OCI-LY3 (cell line): Measurements from ENCODE around the gene INPP5F.
A peak's percentile ranks its signal among the peaks of the same experiment; 100 is the strongest.

Source experiments
- H2AFZ ChIP-seq: fragments of 200-600, 300-600 bp; shearing (Covaris generic); 2 replicates; pipeline ENCODE4 v1.6.0; 2014; ENCODE audit warnings: antibody characterized with exemption, low read depth, low read length
- H3K27ac ChIP-seq: fragments of 200-600, 300-600 bp; sonication (generic); 2 replicates; pipeline ENCODE4 v1.5.1; 2014; ENCODE audit warnings: mild to moderate bottlenecking, low read length, moderate library complexity, mixed read lengths
- H3K27me3 ChIP-seq: fragments of 200-600, 300-600 bp; sonication (generic); 2 replicates; pipeline ENCODE4 v1.6.1; 2014; ENCODE audit warnings: low read depth, low read length, mixed read lengths
- H3K36me3 ChIP-seq: fragments of 200-600, 300-600 bp; sonication (generic); replicated peaks from 2 replicates; pipeline ENCODE3; 2014; ENCODE audit warnings: low read depth, low read length, mixed read lengths
- H3K4me1 ChIP-seq: fragments of 300-600, 200-600 bp; sonication (generic); 2 replicates; pipeline ENCODE4 v1.6.1; 2014; ENCODE audit warnings: low read length, mixed read lengths
- H3K4me2 ChIP-seq: fragments of 200-600, 300-600 bp; sonication (generic); 2 replicates; pipeline ENCODE4 v1.6.1; 2014; ENCODE audit warnings: low read length, mixed read lengths
- H3K4me3 ChIP-seq: fragments of 300-600, 200-600 bp; sonication (generic); 2 replicates; pipeline ENCODE4 v1.5.1; 2014; ENCODE audit warnings: antibody characterized with exemption, mild to moderate bottlenecking, low read length, moderate library complexity
- H3K79me2 ChIP-seq: fragments of 300-600, 200-600 bp; shearing (Covaris generic); 2 replicates; pipeline ENCODE4 v1.6.1; 2014; ENCODE audit warnings: mild to moderate bottlenecking, low read length, mixed read lengths
- H3K9ac ChIP-seq: fragments of 300-600, 200-600 bp; shearing (Covaris generic); 2 replicates; pipeline ENCODE4 v1.6.0; 2014; ENCODE audit warnings: mild to moderate bottlenecking, low read length, moderate library complexity
- H3K9me3 ChIP-seq: fragments of 200-600, 300-600 bp; shearing (Covaris generic); 2 replicates; pipeline ENCODE4 v1.6.1; 2014; ENCODE audit warnings: low read length, mixed read lengths; ENCODE audit not compliant: insufficient read depth
- H4K20me1 ChIP-seq: fragments of 200-600, 300-600 bp; sonication (generic); 2 replicates; pipeline ENCODE4 v1.6.1; 2016; ENCODE audit warnings: low read length, mixed read lengths; ENCODE audit not compliant: insufficient read depth
- EZH2phosphoT487 ChIP-seq: fragments of 200-600 bp; shearing (Covaris generic); IDR thresholded peaks from 2 replicates; pipeline ENCODE4 v1.6.1; 2018; ENCODE audit warnings: antibody characterized with exemption, mixed run types, low read depth
- TF ChIP-seq, protein P1 (sequence below): fragments of 200-600, 300-600 bp; sonication (generic); IDR thresholded peaks from 2 replicates; pipeline ENCODE4 v1.5.1; 2014; ENCODE audit warnings: antibody characterized with exemption, low read length, low read depth

The INPP5F gene

DNA sequence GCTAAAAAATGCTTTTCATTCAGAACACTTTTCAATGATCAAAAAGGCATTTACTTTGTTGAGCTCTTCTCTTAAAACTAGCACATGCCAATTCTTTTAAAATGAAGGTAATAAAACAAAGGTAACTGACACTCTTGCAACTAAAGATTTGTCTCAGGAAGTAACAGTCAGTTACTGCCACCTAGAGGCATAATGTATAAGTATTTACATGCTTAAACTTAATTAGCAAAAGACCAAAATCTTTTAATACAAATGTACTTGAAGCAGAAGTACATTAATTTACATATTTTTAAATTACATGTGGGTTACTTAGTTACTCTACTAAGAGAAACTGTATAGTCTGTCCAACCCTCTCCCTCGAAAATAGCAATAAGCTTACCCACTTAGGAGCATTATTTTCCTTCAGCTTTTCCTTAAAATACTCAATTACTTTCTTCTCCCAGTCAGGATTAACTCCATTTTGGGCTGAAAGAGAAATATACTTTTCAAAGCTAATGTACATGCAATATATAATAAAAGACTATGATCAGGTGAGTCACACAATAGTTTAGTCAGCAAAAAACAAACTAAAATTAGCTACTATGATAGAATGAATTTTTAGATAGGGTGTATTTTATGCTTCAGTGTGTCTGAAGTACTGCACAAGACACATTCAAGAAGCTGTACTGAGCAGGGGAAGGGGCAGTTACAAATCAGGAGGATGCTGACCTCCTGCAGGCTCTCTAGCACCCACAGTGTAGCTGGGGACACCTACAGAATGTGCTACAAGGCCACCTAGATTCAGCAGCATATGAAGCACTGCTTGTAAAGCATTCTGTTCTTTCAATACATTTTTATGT, 133.8 kb downstream of the INPP5F start:
- no peak overlapping the region for H3K4me2 ChIP-seq
- peaks cover 65% of the 10 kb centered on the region for H3K79me2 ChIP-seq
- no peak overlapping the region for H3K4me3 ChIP-seq
- no peaks in the 10 kb centered on the region for H3K27me3 ChIP-seq
- no peak overlapping the region for H3K27ac ChIP-seq
- peaks cover 22% of the 10 kb centered on the region for H3K36me3 ChIP-seq
- TF ChIP-seq, protein P1, sequence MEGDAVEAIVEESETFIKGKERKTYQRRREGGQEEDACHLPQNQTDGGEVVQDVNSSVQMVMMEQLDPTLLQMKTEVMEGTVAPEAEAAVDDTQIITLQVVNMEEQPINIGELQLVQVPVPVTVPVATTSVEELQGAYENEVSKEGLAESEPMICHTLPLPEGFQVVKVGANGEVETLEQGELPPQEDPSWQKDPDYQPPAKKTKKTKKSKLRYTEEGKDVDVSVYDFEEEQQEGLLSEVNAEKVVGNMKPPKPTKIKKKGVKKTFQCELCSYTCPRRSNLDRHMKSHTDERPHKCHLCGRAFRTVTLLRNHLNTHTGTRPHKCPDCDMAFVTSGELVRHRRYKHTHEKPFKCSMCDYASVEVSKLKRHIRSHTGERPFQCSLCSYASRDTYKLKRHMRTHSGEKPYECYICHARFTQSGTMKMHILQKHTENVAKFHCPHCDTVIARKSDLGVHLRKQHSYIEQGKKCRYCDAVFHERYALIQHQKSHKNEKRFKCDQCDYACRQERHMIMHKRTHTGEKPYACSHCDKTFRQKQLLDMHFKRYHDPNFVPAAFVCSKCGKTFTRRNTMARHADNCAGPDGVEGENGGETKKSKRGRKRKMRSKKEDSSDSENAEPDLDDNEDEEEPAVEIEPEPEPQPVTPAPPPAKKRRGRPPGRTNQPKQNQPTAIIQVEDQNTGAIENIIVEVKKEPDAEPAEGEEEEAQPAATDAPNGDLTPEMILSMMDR: peak; percentile 63
- no peak for TF ChIP-seq EZH2phosphoT487
- H3K4me1 ChIP-seq: peaks cover 19% of the 10 kb centered on the region
- no peak overlapping the region for H2AFZ ChIP-seq
- H3K9me3 ChIP-seq: peaks cover 5% of the 10 kb centered on the region; the same call in 1 of the 2 replicates
- H4K20me1 ChIP-seq: peaks cover 49% of the 10 kb centered on the region
- H3K9ac ChIP-seq: no peak overlapping the region

DNA sequence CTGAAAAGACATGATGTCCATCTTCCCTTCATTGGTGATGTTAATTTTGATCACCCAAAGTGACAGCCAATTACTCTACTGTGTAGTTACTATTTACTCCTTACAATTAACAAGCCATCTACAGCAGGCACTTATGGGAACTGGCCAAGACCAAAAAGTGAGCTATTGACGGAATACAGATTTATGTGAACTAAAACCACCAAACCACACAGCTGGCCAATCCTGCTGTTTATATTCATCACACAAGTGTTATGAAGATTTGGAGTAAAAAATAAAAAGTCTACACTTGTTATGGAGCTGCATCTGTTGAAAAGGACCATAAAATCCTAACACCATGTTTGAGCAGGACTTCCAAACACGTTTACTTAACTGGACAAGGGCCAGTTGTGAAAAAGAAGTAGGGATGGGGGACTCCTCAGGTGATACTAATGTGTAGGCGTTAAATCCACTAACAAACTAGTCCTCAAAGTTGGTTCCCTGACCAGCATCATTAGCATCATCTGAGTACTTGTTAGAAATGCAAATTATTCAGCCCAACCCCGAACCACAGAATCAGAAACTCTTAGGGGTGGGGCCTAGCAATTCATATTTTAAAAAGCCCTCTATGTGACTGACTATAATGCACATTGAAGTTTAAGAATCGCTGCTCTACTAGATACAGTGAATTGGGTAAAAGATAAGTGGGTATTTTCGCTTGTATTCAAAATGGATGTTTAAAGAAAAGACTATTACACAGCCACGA, 135.2 kb downstream of the INPP5F start:
- peaks cover 49% of the 10 kb centered on the region for H4K20me1 ChIP-seq

DNA sequence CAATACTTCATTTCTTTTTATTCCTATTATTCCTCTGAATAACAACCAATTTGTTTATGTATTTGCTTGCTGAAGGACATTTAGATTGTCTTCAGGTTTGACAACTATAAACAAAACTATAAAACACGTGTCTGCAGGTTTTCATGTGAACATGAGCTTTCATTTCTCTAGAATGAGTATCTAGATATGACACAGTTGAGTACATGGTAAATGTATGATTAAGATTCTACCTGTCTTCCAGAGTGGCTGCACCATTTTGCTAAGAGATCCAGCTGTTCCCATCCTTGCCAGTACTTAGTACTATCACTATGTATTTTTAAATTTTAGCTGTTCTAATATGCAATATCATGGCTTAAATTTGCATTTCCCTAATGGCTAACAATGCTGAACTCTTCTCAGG, 136.7 kb downstream of the INPP5F start:
- Histone ChIP-seq H3K36me3 (peaks cover 26% of the 10 kb centered on the region), H3K27ac (no peak overlapping the region), H3K27me3 (no peaks in the 10 kb centered on the region), H3K4me3 (no peak overlapping the region), H3K4me1 (peaks cover 19% of the 10 kb centered on the region), H3K9ac (no peak overlapping the region), H4K20me1 (peaks cover 52% of the 10 kb centered on the region), H2AFZ (no peak overlapping the region), H3K79me2 (peaks cover 94% of the 10 kb centered on the region), H3K4me2 (no peak overlapping the region), H3K9me3 (peaks cover 5% of the 10 kb centered on the region; the same call in 1 of the 2 replicates)
- TF ChIP-seq, protein P1: no peak
- TF ChIP-seq EZH2phosphoT487: no peak

More for the DNA sequence above, 135.2 kb downstream of the INPP5F start:
- no peak for TF ChIP-seq EZH2phosphoT487
- TF ChIP-seq, protein P1: no peak
- Histone ChIP-seq H3K27ac (no peak overlapping the region), H2AFZ (no peak overlapping the region), H3K36me3 (peaks cover 32% of the 10 kb centered on the region), H3K4me3 (no peak overlapping the region), H3K9ac (no peak overlapping the region), H3K9me3 (peaks cover 5% of the 10 kb centered on the region; the same call in 1 of the 2 replicates), H3K4me2 (peak overlapping the region; percentile 28), H3K4me1 (peaks cover 19% of the 10 kb centered on the region), H3K79me2 (peaks cover 79% of the 10 kb centered on the region), H3K27me3 (no peaks in the 10 kb centered on the region)

DNA sequence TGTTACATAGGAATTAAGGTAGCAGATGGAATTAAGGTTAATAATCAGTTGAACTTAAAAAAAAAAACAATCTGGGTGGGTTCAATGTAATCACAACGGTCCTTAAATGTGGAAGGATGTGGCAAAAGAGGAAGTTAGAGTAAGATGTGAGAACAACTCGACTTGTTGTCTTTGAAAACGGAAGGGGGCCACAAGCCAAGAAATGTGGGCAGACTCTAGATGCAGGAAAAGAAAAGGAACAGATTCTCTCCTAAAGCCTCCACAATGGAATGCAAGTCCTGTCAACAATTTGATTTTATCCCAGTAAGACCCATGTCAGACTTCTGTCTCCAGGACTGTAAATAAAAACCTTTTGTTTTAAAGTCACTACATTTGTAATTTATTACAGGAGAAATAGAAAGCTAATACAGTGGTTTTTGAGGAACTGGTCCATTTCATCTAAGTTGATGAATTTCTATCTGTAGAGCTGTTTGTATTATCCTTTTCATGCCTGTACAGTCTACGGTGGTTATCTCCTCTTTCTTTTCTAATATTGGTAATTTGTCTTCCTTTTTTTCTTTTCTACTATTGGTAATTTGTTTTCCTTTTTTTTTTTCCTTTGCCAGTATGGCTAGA, 138.2 kb downstream of the INPP5F start:
- Histone ChIP-seq H4K20me1 (peaks cover 64% of the 10 kb centered on the region), H3K36me3 (peaks cover 20% of the 10 kb centered on the region), H2AFZ (no peak overlapping the region), H3K9me3 (peaks cover 5% of the 10 kb centered on the region; the same call in 1 of the 2 replicates), H3K79me2 (peaks cover 99% of the 10 kb centered on the region), H3K4me1 (peaks cover 19% of the 10 kb centered on the region), H3K4me2 (no peak overlapping the region), H3K27me3 (no peaks in the 10 kb centered on the region), H3K9ac (no peak overlapping the region), H3K4me3 (no peak overlapping the region), H3K27ac (no peak overlapping the region)
- TF ChIP-seq, protein P1: no peak
- no peak for TF ChIP-seq EZH2phosphoT487
